K562 (cell line): ENCODE results near the gene FAM120AOS. TPM values are rescaled to one million over a fixed set of nuclear protein-coding genes. Genes with fewer than 3 reads are reported as not detected.
A peak's percentile ranks its signal among the peaks of the same experiment; 100 is the strongest.

ENCODE experiments used
- CTBP1 ChIP-seq: fragments of 450-650 bp; IDR thresholded peaks from 2 replicates; pipeline ENCODE4 v1.6.1; 2016; ENCODE audit warnings: borderline replicate concordance
- POLR2AphosphoS5 ChIP-seq: IDR thresholded peaks from 2 replicates; pipeline ENCODE4 v1.6.1; 2011; ENCODE audit warnings: mild to moderate bottlenecking, low read depth, low read length, moderate library complexity; ENCODE audit not compliant: control insufficient read depth, insufficient read depth
- SIN3A ChIP-seq, 2 experiments: fragments of 150-350 bp in 1 of 2; IDR thresholded peaks; 2 replicates each; pipeline ENCODE4 v1.6.1; 2011 to 2016; ENCODE audit warnings: borderline replicate concordance in 2 of 2, low read depth in 2 of 2, low read length in 2 of 2, mild to moderate bottlenecking in 2 of 2, moderate library complexity in 2 of 2; ENCODE audit not compliant: control insufficient read depth in 1 of 2
- SIRT6 ChIP-seq: IDR thresholded peaks from one replicate; pipeline ENCODE4 v1.6.1; 2012; ENCODE audit warnings: low read depth, mild to moderate bottlenecking, control low read depth, inconsistent platforms, low read length, moderate library complexity
- U2AF1 ChIP-seq: fragments of 200-400 bp; formaldehyde crosslinking; optimal IDR thresholded peaks from 2 replicates; pipeline ENCODE3; 2017; ENCODE audit warnings: mild to moderate bottlenecking, low read depth, low read length, moderate library complexity
- ZNF445 ChIP-seq: fragments of 250-450 bp; sonication (Bioruptor Pico); IDR thresholded peaks from 2 replicates; pipeline ENCODE4 v1.4.0; 2020; ENCODE audit warnings: low read depth, mild to moderate bottlenecking, moderate library complexity
- polyA plus RNA-seq, 8 experiments: library from polyadenylated mRNA; depleted of rRNA in 4 of 8; stranded (reverse) in 5 of 8; unstranded in 3 of 8; fragments of >200 nt; fragmentation: Nextera tagmentation in 2 of 8; fragmentation: Illumina TruSeq in 1 of 8; extraction: Ambion mirVana in 2 of 8; extraction: Trizol in 1 of 8; gene quantifications; 2 replicates each; pipeline versions ENCODE4 v1.2.1 to v1.2.3, GENCODE V29; 2011 to 2014; ENCODE audit warnings: inconsistent platforms in 1 of 8, missing spikeins in 1 of 8
- total RNA-seq, 7 experiments: library from RNA; depleted of rRNA in 6 of 7; stranded (reverse); fragments of >200 nt in 6 of 7; fragmentation: Illumina TruSeq in 2 of 7; extraction: Trizol in 2 of 7; gene quantifications; 2 replicates each; pipeline versions ENCODE4 v1.2.1 to v1.2.3, GENCODE V29; 2011 to 2021; ENCODE audit warnings: low replicate concordance in 1 of 7
- TF ChIP-seq, protein P1 (sequence below), 2 experiments: fragments of 450-650 bp in 1 of 2; IDR thresholded peaks; 2 replicates each; pipeline ENCODE4 v1.6.1; 2011 to 2017; ENCODE audit warnings: low read depth in 2 of 2, antibody characterized with exemption in 1 of 2, borderline replicate concordance in 1 of 2, low read length in 1 of 2, mild to moderate bottlenecking in 1 of 2, mixed read lengths in 1 of 2; ENCODE audit not compliant: control insufficient read depth in 1 of 2
- TF ChIP-seq, protein P2 (sequence below): IDR thresholded peaks from 2 replicates; pipeline ENCODE4 v1.6.1; 2011; ENCODE audit not compliant: insufficient read length; ENCODE audit errors: extremely low read depth
- TF ChIP-seq, protein P3 (sequence below): fragments of 450-650 bp; IDR thresholded peaks from 2 replicates; pipeline ENCODE4 v1.6.1; 2016; ENCODE audit warnings: mild to moderate bottlenecking, moderate library complexity

FAM120AOS gene
- total and polyA plus RNA-seq, 9 of the 15 experiments (the other 6 are each of a cell fraction or from before 2014, with no cell fraction given) = 18.8 to 53.4 (median 41.4) TPM

DNA sequence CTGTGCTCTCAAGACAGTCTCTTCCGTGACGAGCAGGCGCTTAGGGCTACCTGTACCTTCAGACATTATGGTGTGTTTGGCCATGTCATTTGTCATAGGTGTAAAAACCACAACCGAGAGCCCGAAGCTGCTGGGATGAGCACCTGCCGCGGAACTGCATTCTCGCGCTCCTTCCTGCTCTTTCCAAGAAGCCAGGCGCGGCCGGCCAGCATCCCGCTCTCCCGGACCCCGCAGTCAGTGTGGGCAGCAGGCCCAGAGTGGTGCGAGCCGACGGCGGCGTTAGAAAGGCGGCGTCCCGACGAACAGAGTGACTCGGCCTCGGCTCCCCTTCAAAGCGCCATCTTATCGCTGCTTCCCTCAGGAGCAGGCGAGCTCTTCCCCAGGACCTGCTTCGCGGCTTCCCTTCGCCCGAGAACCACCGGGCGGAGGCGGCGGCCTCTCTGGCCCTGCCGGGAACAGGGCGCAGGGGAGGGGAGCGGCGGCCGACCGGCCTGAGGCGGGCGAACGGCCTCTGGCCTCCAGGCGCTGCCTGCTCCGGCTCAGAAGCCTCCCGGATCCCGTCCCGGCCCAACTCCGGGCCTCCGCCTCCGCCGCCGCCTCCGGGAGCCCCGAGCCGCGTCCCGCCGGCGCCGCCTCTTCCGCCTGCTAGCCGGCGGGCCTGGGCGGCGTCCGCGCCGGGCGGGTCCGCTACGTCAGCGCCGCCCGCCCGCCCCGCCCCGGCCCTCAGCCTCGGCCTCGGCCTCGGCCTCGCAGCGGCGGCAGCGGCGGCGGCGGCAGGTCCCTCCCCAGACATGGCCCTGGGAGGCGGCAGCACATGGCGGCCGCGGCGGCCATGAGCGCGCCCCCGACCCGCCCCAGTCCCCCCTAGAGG lies 2.2 kb downstream of the FAM120AOS start, which contains the start of gene FAM120A (continued):
- TF ChIP-seq, protein P1, sequence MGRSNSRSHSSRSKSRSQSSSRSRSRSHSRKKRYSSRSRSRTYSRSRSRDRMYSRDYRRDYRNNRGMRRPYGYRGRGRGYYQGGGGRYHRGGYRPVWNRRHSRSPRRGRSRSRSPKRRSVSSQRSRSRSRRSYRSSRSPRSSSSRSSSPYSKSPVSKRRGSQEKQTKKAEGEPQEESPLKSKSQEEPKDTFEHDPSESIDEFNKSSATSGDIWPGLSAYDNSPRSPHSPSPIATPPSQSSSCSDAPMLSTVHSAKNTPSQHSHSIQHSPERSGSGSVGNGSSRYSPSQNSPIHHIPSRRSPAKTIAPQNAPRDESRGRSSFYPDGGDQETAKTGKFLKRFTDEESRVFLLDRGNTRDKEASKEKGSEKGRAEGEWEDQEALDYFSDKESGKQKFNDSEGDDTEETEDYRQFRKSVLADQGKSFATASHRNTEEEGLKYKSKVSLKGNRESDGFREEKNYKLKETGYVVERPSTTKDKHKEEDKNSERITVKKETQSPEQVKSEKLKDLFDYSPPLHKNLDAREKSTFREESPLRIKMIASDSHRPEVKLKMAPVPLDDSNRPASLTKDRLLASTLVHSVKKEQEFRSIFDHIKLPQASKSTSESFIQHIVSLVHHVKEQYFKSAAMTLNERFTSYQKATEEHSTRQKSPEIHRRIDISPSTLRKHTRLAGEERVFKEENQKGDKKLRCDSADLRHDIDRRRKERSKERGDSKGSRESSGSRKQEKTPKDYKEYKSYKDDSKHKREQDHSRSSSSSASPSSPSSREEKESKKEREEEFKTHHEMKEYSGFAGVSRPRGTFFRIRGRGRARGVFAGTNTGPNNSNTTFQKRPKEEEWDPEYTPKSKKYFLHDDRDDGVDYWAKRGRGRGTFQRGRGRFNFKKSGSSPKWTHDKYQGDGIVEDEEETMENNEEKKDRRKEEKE (IDR thresholded peaks at IDR 0.05; ENCODE audit: borderline replicate concordance in 1 of 2, control insufficient read depth in 1 of 2, low read depth in 2 of 2, low read length in 1 of 2) = no peak
- TF ChIP-seq, protein P2, sequence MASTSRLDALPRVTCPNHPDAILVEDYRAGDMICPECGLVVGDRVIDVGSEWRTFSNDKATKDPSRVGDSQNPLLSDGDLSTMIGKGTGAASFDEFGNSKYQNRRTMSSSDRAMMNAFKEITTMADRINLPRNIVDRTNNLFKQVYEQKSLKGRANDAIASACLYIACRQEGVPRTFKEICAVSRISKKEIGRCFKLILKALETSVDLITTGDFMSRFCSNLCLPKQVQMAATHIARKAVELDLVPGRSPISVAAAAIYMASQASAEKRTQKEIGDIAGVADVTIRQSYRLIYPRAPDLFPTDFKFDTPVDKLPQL = no peak
- TF ChIP-seq, protein P3, sequence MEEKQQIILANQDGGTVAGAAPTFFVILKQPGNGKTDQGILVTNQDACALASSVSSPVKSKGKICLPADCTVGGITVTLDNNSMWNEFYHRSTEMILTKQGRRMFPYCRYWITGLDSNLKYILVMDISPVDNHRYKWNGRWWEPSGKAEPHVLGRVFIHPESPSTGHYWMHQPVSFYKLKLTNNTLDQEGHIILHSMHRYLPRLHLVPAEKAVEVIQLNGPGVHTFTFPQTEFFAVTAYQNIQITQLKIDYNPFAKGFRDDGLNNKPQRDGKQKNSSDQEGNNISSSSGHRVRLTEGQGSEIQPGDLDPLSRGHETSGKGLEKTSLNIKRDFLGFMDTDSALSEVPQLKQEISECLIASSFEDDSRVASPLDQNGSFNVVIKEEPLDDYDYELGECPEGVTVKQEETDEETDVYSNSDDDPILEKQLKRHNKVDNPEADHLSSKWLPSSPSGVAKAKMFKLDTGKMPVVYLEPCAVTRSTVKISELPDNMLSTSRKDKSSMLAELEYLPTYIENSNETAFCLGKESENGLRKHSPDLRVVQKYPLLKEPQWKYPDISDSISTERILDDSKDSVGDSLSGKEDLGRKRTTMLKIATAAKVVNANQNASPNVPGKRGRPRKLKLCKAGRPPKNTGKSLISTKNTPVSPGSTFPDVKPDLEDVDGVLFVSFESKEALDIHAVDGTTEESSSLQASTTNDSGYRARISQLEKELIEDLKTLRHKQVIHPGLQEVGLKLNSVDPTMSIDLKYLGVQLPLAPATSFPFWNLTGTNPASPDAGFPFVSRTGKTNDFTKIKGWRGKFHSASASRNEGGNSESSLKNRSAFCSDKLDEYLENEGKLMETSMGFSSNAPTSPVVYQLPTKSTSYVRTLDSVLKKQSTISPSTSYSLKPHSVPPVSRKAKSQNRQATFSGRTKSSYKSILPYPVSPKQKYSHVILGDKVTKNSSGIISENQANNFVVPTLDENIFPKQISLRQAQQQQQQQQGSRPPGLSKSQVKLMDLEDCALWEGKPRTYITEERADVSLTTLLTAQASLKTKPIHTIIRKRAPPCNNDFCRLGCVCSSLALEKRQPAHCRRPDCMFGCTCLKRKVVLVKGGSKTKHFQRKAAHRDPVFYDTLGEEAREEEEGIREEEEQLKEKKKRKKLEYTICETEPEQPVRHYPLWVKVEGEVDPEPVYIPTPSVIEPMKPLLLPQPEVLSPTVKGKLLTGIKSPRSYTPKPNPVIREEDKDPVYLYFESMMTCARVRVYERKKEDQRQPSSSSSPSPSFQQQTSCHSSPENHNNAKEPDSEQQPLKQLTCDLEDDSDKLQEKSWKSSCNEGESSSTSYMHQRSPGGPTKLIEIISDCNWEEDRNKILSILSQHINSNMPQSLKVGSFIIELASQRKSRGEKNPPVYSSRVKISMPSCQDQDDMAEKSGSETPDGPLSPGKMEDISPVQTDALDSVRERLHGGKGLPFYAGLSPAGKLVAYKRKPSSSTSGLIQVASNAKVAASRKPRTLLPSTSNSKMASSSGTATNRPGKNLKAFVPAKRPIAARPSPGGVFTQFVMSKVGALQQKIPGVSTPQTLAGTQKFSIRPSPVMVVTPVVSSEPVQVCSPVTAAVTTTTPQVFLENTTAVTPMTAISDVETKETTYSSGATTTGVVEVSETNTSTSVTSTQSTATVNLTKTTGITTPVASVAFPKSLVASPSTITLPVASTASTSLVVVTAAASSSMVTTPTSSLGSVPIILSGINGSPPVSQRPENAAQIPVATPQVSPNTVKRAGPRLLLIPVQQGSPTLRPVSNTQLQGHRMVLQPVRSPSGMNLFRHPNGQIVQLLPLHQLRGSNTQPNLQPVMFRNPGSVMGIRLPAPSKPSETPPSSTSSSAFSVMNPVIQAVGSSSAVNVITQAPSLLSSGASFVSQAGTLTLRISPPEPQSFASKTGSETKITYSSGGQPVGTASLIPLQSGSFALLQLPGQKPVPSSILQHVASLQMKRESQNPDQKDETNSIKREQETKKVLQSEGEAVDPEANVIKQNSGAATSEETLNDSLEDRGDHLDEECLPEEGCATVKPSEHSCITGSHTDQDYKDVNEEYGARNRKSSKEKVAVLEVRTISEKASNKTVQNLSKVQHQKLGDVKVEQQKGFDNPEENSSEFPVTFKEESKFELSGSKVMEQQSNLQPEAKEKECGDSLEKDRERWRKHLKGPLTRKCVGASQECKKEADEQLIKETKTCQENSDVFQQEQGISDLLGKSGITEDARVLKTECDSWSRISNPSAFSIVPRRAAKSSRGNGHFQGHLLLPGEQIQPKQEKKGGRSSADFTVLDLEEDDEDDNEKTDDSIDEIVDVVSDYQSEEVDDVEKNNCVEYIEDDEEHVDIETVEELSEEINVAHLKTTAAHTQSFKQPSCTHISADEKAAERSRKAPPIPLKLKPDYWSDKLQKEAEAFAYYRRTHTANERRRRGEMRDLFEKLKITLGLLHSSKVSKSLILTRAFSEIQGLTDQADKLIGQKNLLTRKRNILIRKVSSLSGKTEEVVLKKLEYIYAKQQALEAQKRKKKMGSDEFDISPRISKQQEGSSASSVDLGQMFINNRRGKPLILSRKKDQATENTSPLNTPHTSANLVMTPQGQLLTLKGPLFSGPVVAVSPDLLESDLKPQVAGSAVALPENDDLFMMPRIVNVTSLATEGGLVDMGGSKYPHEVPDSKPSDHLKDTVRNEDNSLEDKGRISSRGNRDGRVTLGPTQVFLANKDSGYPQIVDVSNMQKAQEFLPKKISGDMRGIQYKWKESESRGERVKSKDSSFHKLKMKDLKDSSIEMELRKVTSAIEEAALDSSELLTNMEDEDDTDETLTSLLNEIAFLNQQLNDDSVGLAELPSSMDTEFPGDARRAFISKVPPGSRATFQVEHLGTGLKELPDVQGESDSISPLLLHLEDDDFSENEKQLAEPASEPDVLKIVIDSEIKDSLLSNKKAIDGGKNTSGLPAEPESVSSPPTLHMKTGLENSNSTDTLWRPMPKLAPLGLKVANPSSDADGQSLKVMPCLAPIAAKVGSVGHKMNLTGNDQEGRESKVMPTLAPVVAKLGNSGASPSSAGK = no peak; the same call in 1 of the 2 replicates
- peak; percentile 48 for TF ChIP-seq U2AF1
- TF ChIP-seq POLR2AphosphoS5 = peak; percentile 41; the same call in 1 of the 2 replicates
- TF ChIP-seq ZNF445 (CRISPR knock-in tag) = no peak
- TF ChIP-seq SIN3A (IDR thresholded peaks at IDR 0.05; ENCODE audit: borderline replicate concordance in 2 of 2, control insufficient read depth in 1 of 2, low read depth in 2 of 2, low read length in 2 of 2) = peak in 1 of 2 experiments; percentile 38; a peak in 1 of 4 replicates
- peak; percentile 28; the same call in 1 of the 2 replicates for TF ChIP-seq CTBP1
- no peak for TF ChIP-seq SIRT6
